ENCODE results near the gene LRRK1.

- no peak for TF ChIP-seq CTCF (optimal IDR thresholded peaks at IDR 0.05 in 1 of 3, IDR thresholded peaks at IDR 0.05 in 1 of 3, conservative IDR thresholded peaks at IDR 0.05 in 1 of 3; ENCODE audit: extremely low read depth in 1 of 3, insufficient read depth in 2 of 3, low read length in 3 of 3)
- TF ChIP-seq EZH2 (IDR thresholded peaks at IDR 0.05; ENCODE audit: low read length) = no peak
Observed at GRCh38 chr15:101112336-101113113, 193.4 kb downstream of the LRRK1 start.
